HCT116 (cell line): Measurements from ENCODE around the gene TRPM7. TPM values are rescaled to one million over a fixed set of nuclear protein-coding genes. Genes with fewer than 3 reads are reported as not detected.

Experiments
- ATAC-seq: fragments of 200-7000 bp; cut with Tn5 transposase; 2 replicates; pipeline ENCODE4 v1.9.1; 2020; ENCODE audit warnings: mild to moderate bottlenecking, moderate library complexity
- BruUV-seq: library from RNA; stranded (reverse); fragments of 400-500 nt; replicated peaks from 2 replicates; lab custom pipeline; 2021; lab: Mats Ljungman, UMichigan
- CTCF ChIA-PET: fragments of 300-600 bp; sonication (Branson Sonifier 250); formaldehyde crosslinking; loops from one replicate; lab custom pipeline; 2021; ENCODE audit warnings: antibody characterized with exemption; lab: Charles Lee
- POLR2A ChIA-PET: fragments of 300-600, 350-600 bp; sonication (Branson Sonifier 250); formaldehyde crosslinking; loops from one replicate; lab custom pipeline; 2021; ENCODE audit warnings: antibody characterized with exemption; lab: Charles Lee
- RAD21 ChIA-PET, 2 experiments: fragments of 300-600 bp; sonication (Branson Sonifier 250); formaldehyde crosslinking; loops; one replicate each; lab custom pipeline; 2023; ENCODE audit warnings: low total read pairs in 2 of 2; ENCODE audit not compliant: uncharacterized antibody in 2 of 2, unreplicated experiment in 2 of 2, low non-redundant PET in 1 of 2; lab: Charles Lee
- DNase-seq: peaks from one replicate; pipeline ENCODE4 v3.0.0-alpha.2; 2010; ENCODE audit warnings: low read depth, low spot score
- H2AFZ ChIP-seq: fragments of 200-600 bp; shearing (Covaris generic), sonication (generic); 2 replicates; pipeline ENCODE4 v1.6.1; 2017; ENCODE audit warnings: low read depth, mixed run types, mixed read lengths, antibody characterized with exemption, low read length; ENCODE audit not compliant: poor library complexity, severe bottlenecking
- H3K27ac ChIP-seq: 2 replicates; pipeline ENCODE4 v1.5.1; 2012; ENCODE audit warnings: low read depth, low read length
- H3K27me3 ChIP-seq: fragments of 200-600 bp; sonication (generic); 2 replicates; pipeline ENCODE4 v1.6.1; 2016; ENCODE audit warnings: mixed run types, low read length, mixed read lengths; ENCODE audit not compliant: insufficient read depth
- H3K36me3 ChIP-seq, 2 experiments: fragments of 200-500 bp in 1 of 2; fragments of 200-600 bp in 1 of 2; sonication (Bioruptor generic) in 1 of 2; sonication (generic) in 1 of 2; 2 replicates each; pipeline versions ENCODE4 v1.5.1 to v1.6.1; 2014 to 2016; ENCODE audit warnings: low read length in 2 of 2, inconsistent platforms in 1 of 2, mixed read lengths in 1 of 2, mixed run types in 1 of 2; ENCODE audit not compliant: insufficient read depth in 2 of 2, control insufficient read depth in 1 of 2
- H3K4me1 ChIP-seq, 2 experiments: fragments of 200-600 bp in 1 of 2; sonication (generic) in 1 of 2; 2 replicates each; pipeline versions ENCODE4 v1.5.1 to v1.6.1; 2012 to 2017; ENCODE audit warnings: low read length in 2 of 2, inconsistent platforms in 1 of 2, mild to moderate bottlenecking in 1 of 2, mixed read lengths in 1 of 2, mixed run types in 1 of 2, moderate library complexity in 1 of 2; ENCODE audit not compliant: insufficient read depth in 2 of 2, control insufficient read depth in 1 of 2
- H3K4me2 ChIP-seq: fragments of 200-600 bp; sonication (generic); 2 replicates; pipeline ENCODE4 v1.6.1; 2017; ENCODE audit warnings: mixed run types, low read length, mixed read lengths
- H3K4me3 ChIP-seq, 2 experiments: fragments of 200-600 bp in 1 of 2; sonication (generic) in 1 of 2; replicated peaks in 1 of 2; 2 replicates each; pipeline ENCODE4 v1.5.1; 2011 to 2016; ENCODE audit warnings: low read length in 2 of 2, control low read depth in 1 of 2, low read depth in 1 of 2, mild to moderate bottlenecking in 1 of 2, mixed read lengths in 1 of 2, mixed run types in 1 of 2
- H3K79me2 ChIP-seq: fragments of 200-600 bp; sonication (generic); 2 replicates; pipeline ENCODE4 v1.6.1; 2017; ENCODE audit warnings: mild to moderate bottlenecking, mixed run types, low read length, moderate library complexity, mixed read lengths; ENCODE audit not compliant: insufficient read depth
- H3K9ac ChIP-seq: fragments of 200-600 bp; sonication (generic); 2 replicates; pipeline ENCODE4 v1.6.1; 2016; ENCODE audit warnings: low read length, mixed read lengths
- H3K9me2 ChIP-seq: fragments of 200-600 bp; sonication (generic), shearing (Covaris generic); 2 replicates; pipeline ENCODE4 v1.6.1; 2017; ENCODE audit warnings: mixed run types, mild to moderate bottlenecking, moderate library complexity; ENCODE audit not compliant: insufficient read depth
- H3K9me3 ChIP-seq, 2 experiments: fragments of 200-500 bp in 1 of 2; fragments of 200-600 bp in 1 of 2; sonication (Bioruptor generic) in 1 of 2; sonication (generic) in 1 of 2; 2 replicates each; pipeline ENCODE4 v1.6.1; 2014 to 2017; ENCODE audit warnings: low read length in 2 of 2, mixed read lengths in 2 of 2, inconsistent platforms in 1 of 2, low read depth in 1 of 2, mild to moderate bottlenecking in 1 of 2, mixed run types in 1 of 2, moderate library complexity in 1 of 2; ENCODE audit not compliant: control insufficient read depth in 1 of 2, insufficient read depth in 1 of 2
- H4K20me1 ChIP-seq: fragments of 200-600 bp; sonication (generic), shearing (Covaris generic); 2 replicates; pipeline ENCODE4 v1.6.1; 2017; ENCODE audit warnings: mixed run types, mild to moderate bottlenecking, moderate library complexity; ENCODE audit not compliant: insufficient read depth
- ATF3 ChIP-seq: IDR thresholded peaks from 2 replicates; pipeline ENCODE4 v1.6.1; 2012
- EZH2phosphoT487 ChIP-seq: fragments of 200-600 bp; IDR thresholded peaks from 2 replicates; pipeline ENCODE4 v1.6.1; 2018; ENCODE audit warnings: antibody characterized with exemption, borderline replicate concordance
- FOSL1 ChIP-seq: IDR thresholded peaks from 2 replicates; pipeline ENCODE4 v1.6.1; 2012; ENCODE audit warnings: low read depth
- REST ChIP-seq: IDR thresholded peaks from 2 replicates; pipeline ENCODE4 v1.6.1; 2012; ENCODE audit warnings: low read depth
- SP1 ChIP-seq: IDR thresholded peaks from 2 replicates; pipeline ENCODE4 v1.6.1; 2012; ENCODE audit warnings: low read depth
- TCF7L2 ChIP-seq: IDR thresholded peaks from 2 replicates; pipeline ENCODE4 v1.7.0; 2011; ENCODE audit warnings: borderline replicate concordance, inconsistent platforms; ENCODE audit not compliant: insufficient read depth, insufficient read length; ENCODE audit errors: extremely low read depth
- intact Hi-C: fragments of 100-400 bp; cut with micrococcal nuclease; formaldehyde crosslinking; loops from 2 replicates; pipeline ENCODE4 v1.10.0; 2022
- total RNA-seq: library from RNA; stranded (reverse); gene quantifications from one replicate; pipeline ENCODE4 v1.2.1, GENCODE V29; 2021; ENCODE audit not compliant: unreplicated experiment

The TRPM7 gene
- total RNA-seq, 1 experiment from 2014 or later: 26.3 TPM

GRCh38 chr15:50681467-50681866 lies 5.1 kb downstream of the TRPM7 start:
- POLR2A ChIA-PET: no interaction called here
- Histone ChIP-seq H3K36me3 (peaks cover 3 to 5% of the 10 kb centered on the region in 2 experiments; a peak in 1 of 4 replicates), H3K27me3 (no peaks in the 10 kb centered on the region), H3K27ac (no peak overlapping the region), H2AFZ (no peak overlapping the region), H3K79me2 (peaks cover 98% of the 10 kb centered on the region), H3K4me1 (peaks cover 2 to 19% of the 10 kb centered on the region in 2 experiments; a peak in 3 of 4 replicates), H3K9me3 (no peaks in the 10 kb centered on the region), H3K4me3 (no peak overlapping the region), H3K9me2 (no peaks in the 10 kb centered on the region), H3K4me2 (no peak overlapping the region), H4K20me1 (peaks cover 12% of the 10 kb centered on the region; the same call in 1 of the 2 replicates), H3K9ac (no peak overlapping the region)
- RAD21 ChIA-PET: no interaction called here
- DNase-seq (no peak), ATAC-seq (no peak)
- BruUV-seq: no TSS peak
- CTCF ChIA-PET: no interaction called here
- intact Hi-C loops: no loop called here
- TF ChIP-seq ATF3: no peak
- no peak for TF ChIP-seq SP1
- TF ChIP-seq TCF7L2: no peak
- TF ChIP-seq FOSL1: no peak
- no peak for TF ChIP-seq REST
- no peak for TF ChIP-seq EZH2phosphoT487
